ENCODE results near the gene SLC6A13. TPM values are rescaled to one million over a fixed set of nuclear protein-coding genes. Genes with fewer than 3 reads are reported as not detected.

The SLC6A13 gene
- total and polyA plus RNA-seq, 2 donors (not counting 3 experiments of a cell fraction or from before 2014, with no cell fraction given), result 0.14 TPM; not detected in 1

DNA sequence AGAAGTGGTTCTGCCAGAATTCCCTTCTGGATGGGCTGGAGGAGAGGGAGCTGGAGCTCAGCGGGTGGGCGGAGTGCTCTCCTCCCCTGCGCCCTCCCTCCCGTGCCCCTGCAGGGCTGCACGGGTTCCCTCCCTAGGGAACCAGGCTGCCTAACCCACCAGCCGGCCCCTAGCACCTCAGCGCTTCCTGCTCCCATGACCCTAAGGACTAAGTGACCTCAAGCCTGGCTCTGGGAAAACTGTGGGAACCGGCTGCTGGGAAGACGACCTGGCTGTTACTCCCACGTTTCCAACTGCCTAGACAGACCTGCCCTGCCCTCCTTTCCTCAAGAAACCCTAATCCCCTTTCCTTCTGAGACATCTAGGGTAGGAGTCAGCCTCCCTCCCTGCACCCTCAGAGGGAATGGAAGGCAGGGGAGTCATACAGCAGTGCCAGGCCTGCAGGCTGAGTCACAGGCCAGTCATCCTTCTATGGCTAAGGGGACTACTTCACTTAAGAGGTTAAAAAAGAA is 80.2 kb downstream of the SLC6A13 start:
- dilution Hi-C loops (cut with MboI; ENCODE audit: extremely low pct_ligation_motif_present, low sequenced_read_pairs), result no loop called here
- Histone ChIP-seq H3K79me2 (ENCODE audit: control insufficient read depth, insufficient read depth, low read length) (no peaks in the 10 kb centered on the region), H3K27me3 (ENCODE audit: control insufficient read depth in 2 of 2, insufficient read depth in 2 of 2, low read length in 2 of 2) (no peaks in the 10 kb centered on the region), H3K9me1 (replicated peaks; ENCODE audit: control insufficient read depth, extremely low read depth, insufficient read depth, low read length) (no peaks in the 10 kb centered on the region), H3K9me3 (replicated peaks; ENCODE audit: control insufficient read depth, insufficient read depth, low read length) (no peaks in the 10 kb centered on the region), H2AFZ (ENCODE audit: low read depth, low read length) (no peak overlapping the region), H3K36me3 (ENCODE audit: control insufficient read depth in 2 of 2, extremely low read depth in 1 of 2, insufficient read depth in 2 of 2, low read length in 2 of 2) (no peaks in the 10 kb centered on the region), H3K4me2 (ENCODE audit: insufficient read depth, low read length) (no peak overlapping the region), H3K27ac (ENCODE audit: insufficient read depth, low read depth, low read length) (no peak overlapping the region), H3K9ac (replicated peaks; ENCODE audit: extremely low read depth, insufficient read depth, low read length) (no peak overlapping the region), H4K20me1 (replicated peaks; ENCODE audit: control insufficient read depth, extremely low read depth, insufficient read depth, low read length) (no peaks in the 10 kb centered on the region), H3K4me1 (ENCODE audit: control insufficient read depth, extremely low read depth, insufficient read depth, low read length) (no peaks in the 10 kb centered on the region), H3K4me3 (replicated peaks in 1 of 3; ENCODE audit: insufficient read depth in 1 of 3, low read depth in 1 of 3, low read length in 3 of 3) (no peak overlapping the region)
- POLR2A ChIA-PET, result no interaction called here
- TF ChIP-seq POLR2A (IDR thresholded peaks at IDR 0.05; ENCODE audit: low read depth, low read length) (no peak), POLR2AphosphoS5 (IDR thresholded peaks at IDR 0.05; ENCODE audit: insufficient read depth, low read depth, low read length) (no peak), FOS (IDR thresholded peaks at IDR 0.05; ENCODE audit: borderline replicate concordance, insufficient read depth, low read length) (peak; percentile 48)
- intact Hi-C loops (cut with micrococcal nuclease), result no loop called here
- FAIRE-seq (no peak), DNase-seq (ENCODE audit: low read depth, low spot score) (no peak)
- CTCF ChIA-PET, result no interaction called here
- no TSS peak for BruUV-seq (replicated peaks)

DNA sequence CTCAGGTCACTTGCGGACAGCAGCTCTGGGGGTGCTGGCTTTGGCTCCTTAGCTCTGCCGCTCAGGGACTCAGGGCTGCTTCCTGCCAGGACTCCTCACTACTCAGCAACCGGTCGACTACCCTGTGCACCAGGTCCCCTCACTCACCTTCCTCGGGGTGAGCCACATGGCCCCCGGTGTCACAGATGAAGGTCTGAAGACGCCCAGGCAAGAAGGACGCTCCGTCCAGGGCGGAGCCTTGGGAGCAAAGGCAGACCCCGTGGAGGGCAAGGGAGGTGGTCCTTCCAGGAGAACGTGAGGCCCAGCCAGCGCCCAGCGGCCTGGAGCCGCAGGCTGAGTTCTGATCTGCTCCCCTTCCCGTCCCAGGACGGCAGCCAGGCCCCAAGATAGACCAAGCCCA is 80.7 kb downstream of the SLC6A13 start:
- no peaks in the 10 kb centered on the region for H3K27me3 ChIP-seq (ENCODE audit: control insufficient read depth in 2 of 2, insufficient read depth in 2 of 2, low read length in 2 of 2)
- no peak overlapping the region for H3K27ac ChIP-seq (ENCODE audit: insufficient read depth, low read depth, low read length)
- BruUV-seq (replicated peaks), result no TSS peak
- no peaks in the 10 kb centered on the region for H3K9me1 ChIP-seq (replicated peaks; ENCODE audit: control insufficient read depth, extremely low read depth, insufficient read depth, low read length)
- intact Hi-C loops (cut with micrococcal nuclease), result no loop called here
- no peak for DNase-seq (ENCODE audit: low read depth, low spot score)
- POLR2A ChIA-PET, result no interaction called here
- H3K4me3 ChIP-seq (replicated peaks in 1 of 3; ENCODE audit: insufficient read depth in 1 of 3, low read depth in 1 of 3, low read length in 3 of 3), result no peak overlapping the region
- no peaks in the 10 kb centered on the region for H3K9me3 ChIP-seq (replicated peaks; ENCODE audit: control insufficient read depth, insufficient read depth, low read length)
- H2AFZ ChIP-seq (ENCODE audit: low read depth, low read length), result no peak overlapping the region
- no peak for TF ChIP-seq JUN (IDR thresholded peaks at IDR 0.05; ENCODE audit: borderline replicate concordance, insufficient read depth, insufficient read length, low read depth)
- TF ChIP-seq POLR2A (IDR thresholded peaks at IDR 0.05; ENCODE audit: low read depth, low read length), result no peak
- TF ChIP-seq, protein P1, sequence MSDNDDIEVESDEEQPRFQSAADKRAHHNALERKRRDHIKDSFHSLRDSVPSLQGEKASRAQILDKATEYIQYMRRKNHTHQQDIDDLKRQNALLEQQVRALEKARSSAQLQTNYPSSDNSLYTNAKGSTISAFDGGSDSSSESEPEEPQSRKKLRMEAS (IDR thresholded peaks at IDR 0.05; ENCODE audit: insufficient read depth, insufficient read length), result no peak
- TF ChIP-seq EZH2 (IDR thresholded peaks at IDR 0.05; ENCODE audit: borderline replicate concordance, low read depth, low read length, severe bottlenecking), result no peak
- no peak for TF ChIP-seq FOS (IDR thresholded peaks at IDR 0.05; ENCODE audit: borderline replicate concordance, insufficient read depth, low read length)
- TF ChIP-seq GATA2 (IDR thresholded peaks at IDR 0.05; ENCODE audit: insufficient read depth, insufficient read length, low read depth, low read length), result no peak
- TF ChIP-seq MYC (IDR thresholded peaks at IDR 0.05; ENCODE audit: low read depth, low read length), result no peak
- TF ChIP-seq, protein P2, sequence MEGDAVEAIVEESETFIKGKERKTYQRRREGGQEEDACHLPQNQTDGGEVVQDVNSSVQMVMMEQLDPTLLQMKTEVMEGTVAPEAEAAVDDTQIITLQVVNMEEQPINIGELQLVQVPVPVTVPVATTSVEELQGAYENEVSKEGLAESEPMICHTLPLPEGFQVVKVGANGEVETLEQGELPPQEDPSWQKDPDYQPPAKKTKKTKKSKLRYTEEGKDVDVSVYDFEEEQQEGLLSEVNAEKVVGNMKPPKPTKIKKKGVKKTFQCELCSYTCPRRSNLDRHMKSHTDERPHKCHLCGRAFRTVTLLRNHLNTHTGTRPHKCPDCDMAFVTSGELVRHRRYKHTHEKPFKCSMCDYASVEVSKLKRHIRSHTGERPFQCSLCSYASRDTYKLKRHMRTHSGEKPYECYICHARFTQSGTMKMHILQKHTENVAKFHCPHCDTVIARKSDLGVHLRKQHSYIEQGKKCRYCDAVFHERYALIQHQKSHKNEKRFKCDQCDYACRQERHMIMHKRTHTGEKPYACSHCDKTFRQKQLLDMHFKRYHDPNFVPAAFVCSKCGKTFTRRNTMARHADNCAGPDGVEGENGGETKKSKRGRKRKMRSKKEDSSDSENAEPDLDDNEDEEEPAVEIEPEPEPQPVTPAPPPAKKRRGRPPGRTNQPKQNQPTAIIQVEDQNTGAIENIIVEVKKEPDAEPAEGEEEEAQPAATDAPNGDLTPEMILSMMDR (IDR thresholded peaks at IDR 0.05; ENCODE audit: extremely low read depth in 1 of 2, insufficient read depth in 1 of 2, low read depth in 1 of 2, low read length in 2 of 2), result no peak
- TF ChIP-seq POLR2AphosphoS5 (IDR thresholded peaks at IDR 0.05; ENCODE audit: insufficient read depth, low read depth, low read length), result no peak
- no peak for FAIRE-seq
- H3K79me2 ChIP-seq (ENCODE audit: control insufficient read depth, insufficient read depth, low read length), result no peaks in the 10 kb centered on the region
- no peaks in the 10 kb centered on the region for H3K4me1 ChIP-seq (ENCODE audit: control insufficient read depth, extremely low read depth, insufficient read depth, low read length)
- H4K20me1 ChIP-seq (replicated peaks; ENCODE audit: control insufficient read depth, extremely low read depth, insufficient read depth, low read length), result no peaks in the 10 kb centered on the region
- CTCF ChIA-PET, result no interaction called here
- no peak overlapping the region for H3K4me2 ChIP-seq (ENCODE audit: insufficient read depth, low read length)
- H3K9ac ChIP-seq (replicated peaks; ENCODE audit: extremely low read depth, insufficient read depth, low read length), result no peak overlapping the region
- H3K36me3 ChIP-seq (ENCODE audit: control insufficient read depth in 2 of 2, extremely low read depth in 1 of 2, insufficient read depth in 2 of 2, low read length in 2 of 2), result no peaks in the 10 kb centered on the region
- dilution Hi-C loops (cut with MboI; ENCODE audit: extremely low pct_ligation_motif_present, low sequenced_read_pairs), result no loop called here

Measured in endothelial cell of umbilical vein (primary cell).